ENCODE results near the gene SPTLC2.

GRCh38 chr14:77642407-77642806 is 26.0 kb upstream of the SPTLC2 start:
- no peak for TF ChIP-seq CTCF (IDR thresholded peaks at IDR 0.05)
- no peak for TF ChIP-seq POLR2A (IDR thresholded peaks at IDR 0.05)
- TF ChIP-seq EP300 (IDR thresholded peaks at IDR 0.05), result no peak

All from ovary (tissue), 3 donors.